Measurements from ENCODE around the gene LONRF2. TPM values are rescaled to one million over a fixed set of nuclear protein-coding genes. Genes with fewer than 3 reads are reported as not detected.

LONRF2 gene
- total and polyA plus RNA-seq, 3 experiments from 2014 or later = 0.13 to 0.20 TPM; not detected in 1

- peaks cover 6 to 13% (median 11%) of the 10 kb centered on the region in 3 donors for H3K4me1 Mint-ChIP-seq
- CTCF ChIA-PET = interaction anchor here (2.0 kb wide), 1 partner anchor 22 kb away, joined by 5 read pairs; no protein-coding TSS in a partner anchor
- H3K4me3 Mint-ChIP-seq = no peak overlapping the region
Measured at GRCh38 chr2:100240386-100240785, 81.9 kb downstream of the LONRF2 start.

GRCh38 chr2:100239486-100240210 lies 82.7 kb downstream of the LONRF2 start:
- Histone ChIP-seq H3K4me1 (ENCODE audit: insufficient read depth, low read length) (peaks cover 17% of the 10 kb centered on the region), H3K27ac (ENCODE audit: low read depth, low read length) (no peak overlapping the region), H3K4me3 (ENCODE audit: low read length) (no peak overlapping the region), H3K36me3 (ENCODE audit: insufficient read depth, low read length) (no peaks in the 10 kb centered on the region), H3K27me3 (ENCODE audit: insufficient read depth, low read length, poor library complexity, severe bottlenecking) (no peaks in the 10 kb centered on the region), H3K9me3 (ENCODE audit: low read length) (no peaks in the 10 kb centered on the region)
- POLR2A ChIA-PET = no interaction called here
- H3K36me3 Mint-ChIP-seq = no peaks in the 10 kb centered on the region
- peaks cover 0 to 2% of the 10 kb centered on the region in 2 donors for H3K27me3 Mint-ChIP-seq
- H3K9me3 Mint-ChIP-seq = no peaks in the 10 kb centered on the region
- no peak overlapping the region for H3K4me3 Mint-ChIP-seq
- no peak for DNase-seq
- H3K4me1 Mint-ChIP-seq = peaks cover 13 to 20% (median 18%) of the 10 kb centered on the region in 3 donors
- CTCF ChIA-PET = no interaction called here
- H3K27ac Mint-ChIP-seq = no peak overlapping the region

More at GRCh38 chr2:100240386-100240785, 81.9 kb downstream of the LONRF2 start:
- H3K4me3 ChIP-seq (ENCODE audit: low read length) = no peak overlapping the region
- Mint-ChIP-seq H3K27me3 (peaks cover 2 to 4% of the 10 kb centered on the region in 2 donors), H3K36me3 (no peaks in the 10 kb centered on the region), H3K27ac (peak overlapping the region in 1 of 8 donors; percentile 42), H3K9me3 (no peaks in the 10 kb centered on the region)
- DNase-seq = no peak
- H3K27me3 ChIP-seq (ENCODE audit: insufficient read depth, low read length, poor library complexity, severe bottlenecking) = no peaks in the 10 kb centered on the region
- no peaks in the 10 kb centered on the region for H3K9me3 ChIP-seq (ENCODE audit: low read length)
- H3K36me3 ChIP-seq (ENCODE audit: insufficient read depth, low read length) = no peaks in the 10 kb centered on the region
- POLR2A ChIA-PET = no interaction called here
- no peak overlapping the region for H3K27ac ChIP-seq (ENCODE audit: low read depth, low read length)
- H3K4me1 ChIP-seq (ENCODE audit: insufficient read depth, low read length) = peaks cover 10% of the 10 kb centered on the region

GRCh38 chr2:100238471-100238870 lies 83.8 kb downstream of the LONRF2 start:
- H3K9me3 Mint-ChIP-seq = no peaks in the 10 kb centered on the region

GRCh38 chr2:100237770-100238169 lies 84.5 kb downstream of the LONRF2 start:
- Histone ChIP-seq H3K9me3 (ENCODE audit: low read length) (no peaks in the 10 kb centered on the region), H3K27ac (ENCODE audit: low read depth, low read length) (no peak overlapping the region), H3K4me1 (ENCODE audit: insufficient read depth, low read length) (peaks cover 18% of the 10 kb centered on the region), H3K4me3 (ENCODE audit: low read length) (no peak overlapping the region), H3K36me3 (ENCODE audit: insufficient read depth, low read length) (no peaks in the 10 kb centered on the region), H3K27me3 (ENCODE audit: insufficient read depth, low read length, poor library complexity, severe bottlenecking) (no peaks in the 10 kb centered on the region)
- POLR2A ChIA-PET = no interaction called here
- CTCF ChIA-PET = interaction anchor here (0.7 kb wide), 1 partner anchor 16 kb away, joined by 3 read pairs; no protein-coding TSS in a partner anchor
- Mint-ChIP-seq H3K36me3 (no peaks in the 10 kb centered on the region), H3K27ac (peak overlapping the region in 4 of 8 donors; percentile 15 to 69 (median 50)), H3K27me3 (peaks cover 0 to 2% of the 10 kb centered on the region in 2 donors), H3K9me3 (no peaks in the 10 kb centered on the region), H3K4me1 (peaks cover 14 to 25% (median 22%) of the 10 kb centered on the region in 3 donors), H3K4me3 (no peak overlapping the region)
- DNase-seq = no peak

More at GRCh38 chr2:100238471-100238870, 83.8 kb downstream of the LONRF2 start:
- H3K27me3 ChIP-seq (ENCODE audit: insufficient read depth, low read length, poor library complexity, severe bottlenecking) = no peaks in the 10 kb centered on the region
- no peaks in the 10 kb centered on the region for H3K36me3 Mint-ChIP-seq
- peaks cover 0 to 2% of the 10 kb centered on the region in 2 donors for H3K27me3 Mint-ChIP-seq
- H3K36me3 ChIP-seq (ENCODE audit: insufficient read depth, low read length) = no peaks in the 10 kb centered on the region
- peak overlapping the region in 1 of 8 donors; percentile 80 for H3K27ac Mint-ChIP-seq
- H3K4me3 ChIP-seq (ENCODE audit: low read length) = no peak overlapping the region
- peaks cover 14 to 25% (median 22%) of the 10 kb centered on the region in 3 donors for H3K4me1 Mint-ChIP-seq
- no peaks in the 10 kb centered on the region for H3K9me3 ChIP-seq (ENCODE audit: low read length)
- DNase-seq = no peak
- ChIA-PET CTCF (no interaction called here), POLR2A (no interaction called here)
- H3K4me1 ChIP-seq (ENCODE audit: insufficient read depth, low read length) = peaks cover 18% of the 10 kb centered on the region
- H3K27ac ChIP-seq (ENCODE audit: low read depth, low read length) = no peak overlapping the region
- no peak overlapping the region for H3K4me3 Mint-ChIP-seq

GRCh38 chr2:100237163-100237562 lies 85.1 kb downstream of the LONRF2 start:
- Mint-ChIP-seq H3K36me3 (no peaks in the 10 kb centered on the region), H3K4me3 (no peak overlapping the region), H3K4me1 (peaks cover 14 to 25% (median 22%) of the 10 kb centered on the region in 3 donors), H3K27ac (no peak overlapping the region), H3K27me3 (no peaks in the 10 kb centered on the region), H3K9me3 (no peaks in the 10 kb centered on the region)
- POLR2A ChIA-PET = no interaction called here
- CTCF ChIA-PET = interaction anchor here (0.7 kb wide), 1 partner anchor 17 kb away, joined by 3 read pairs; no protein-coding TSS in a partner anchor
- Histone ChIP-seq H3K36me3 (ENCODE audit: insufficient read depth, low read length) (no peaks in the 10 kb centered on the region), H3K27ac (ENCODE audit: low read depth, low read length) (no peak overlapping the region), H3K27me3 (ENCODE audit: insufficient read depth, low read length, poor library complexity, severe bottlenecking) (no peaks in the 10 kb centered on the region), H3K4me3 (ENCODE audit: low read length) (no peak overlapping the region), H3K4me1 (ENCODE audit: insufficient read depth, low read length) (peaks cover 18% of the 10 kb centered on the region), H3K9me3 (ENCODE audit: low read length) (no peaks in the 10 kb centered on the region)
- no peak for DNase-seq

GRCh38 chr2:100236166-100236565 lies 86.1 kb downstream of the LONRF2 start:
- H3K27ac Mint-ChIP-seq = peak overlapping the region in 5 of 8 donors; percentile 80 to 97 (median 92)
- H3K4me3 Mint-ChIP-seq = no peak overlapping the region
- H3K27me3 Mint-ChIP-seq = no peaks in the 10 kb centered on the region
- CTCF ChIA-PET = no interaction called here
- Histone ChIP-seq H3K36me3 (ENCODE audit: insufficient read depth, low read length) (no peaks in the 10 kb centered on the region), H3K4me1 (ENCODE audit: insufficient read depth, low read length) (peaks cover 18% of the 10 kb centered on the region), H3K4me3 (ENCODE audit: low read length) (no peak overlapping the region), H3K27ac (ENCODE audit: low read depth, low read length) (no peak overlapping the region), H3K27me3 (ENCODE audit: insufficient read depth, low read length, poor library complexity, severe bottlenecking) (no peaks in the 10 kb centered on the region), H3K9me3 (ENCODE audit: low read length) (no peaks in the 10 kb centered on the region)
- H3K36me3 Mint-ChIP-seq = no peaks in the 10 kb centered on the region
- POLR2A ChIA-PET = no interaction called here
- peaks cover 14 to 25% (median 22%) of the 10 kb centered on the region in 3 donors for H3K4me1 Mint-ChIP-seq
- DNase-seq = no peak
- no peaks in the 10 kb centered on the region for H3K9me3 Mint-ChIP-seq

GRCh38 chr2:100235581-100235980 lies 86.7 kb downstream of the LONRF2 start:
- Mint-ChIP-seq H3K4me1 (peaks cover 14 to 25% (median 22%) of the 10 kb centered on the region in 3 donors), H3K4me3 (peak overlapping the region in 6 of 7 donors; percentile 29 to 59 (median 46)), H3K27me3 (no peaks in the 10 kb centered on the region), H3K9me3 (no peaks in the 10 kb centered on the region), H3K27ac (peak overlapping the region; percentile 74 to 97 (median 92)), H3K36me3 (no peaks in the 10 kb centered on the region)
- Histone ChIP-seq H3K9me3 (ENCODE audit: low read length) (no peaks in the 10 kb centered on the region), H3K27me3 (ENCODE audit: insufficient read depth, low read length, poor library complexity, severe bottlenecking) (no peaks in the 10 kb centered on the region), H3K27ac (ENCODE audit: low read depth, low read length) (no peak overlapping the region), H3K4me1 (ENCODE audit: insufficient read depth, low read length) (peaks cover 18% of the 10 kb centered on the region), H3K4me3 (ENCODE audit: low read length) (no peak overlapping the region), H3K36me3 (ENCODE audit: insufficient read depth, low read length) (no peaks in the 10 kb centered on the region)
- CTCF ChIA-PET = no interaction called here
- POLR2A ChIA-PET = no interaction called here
- DNase-seq = no peak

- ChIA-PET CTCF (no interaction called here), POLR2A (no interaction called here)
- Histone ChIP-seq H3K4me1 (ENCODE audit: insufficient read depth, low read length) (peaks cover 18% of the 10 kb centered on the region), H3K9me3 (ENCODE audit: low read length) (no peaks in the 10 kb centered on the region), H3K4me3 (ENCODE audit: low read length) (no peak overlapping the region), H3K36me3 (ENCODE audit: insufficient read depth, low read length) (no peaks in the 10 kb centered on the region), H3K27me3 (ENCODE audit: insufficient read depth, low read length, poor library complexity, severe bottlenecking) (no peaks in the 10 kb centered on the region), H3K27ac (ENCODE audit: low read depth, low read length) (no peak overlapping the region)
- no peaks in the 10 kb centered on the region for H3K27me3 Mint-ChIP-seq
- peaks cover 14 to 25% (median 22%) of the 10 kb centered on the region in 3 donors for H3K4me1 Mint-ChIP-seq
- H3K27ac Mint-ChIP-seq = peak overlapping the region; percentile 74 to 97 (median 92)
- peak in 4 of 5 donors; percentile 14 to 60 (median 24) for DNase-seq
- H3K9me3 Mint-ChIP-seq = no peaks in the 10 kb centered on the region
- H3K36me3 Mint-ChIP-seq = no peaks in the 10 kb centered on the region
- peak overlapping the region in 6 of 7 donors; percentile 29 to 59 (median 46) for H3K4me3 Mint-ChIP-seq
Measured at GRCh38 chr2:100235098-100235497, 87.2 kb downstream of the LONRF2 start.

Measured in CD8-positive, alpha-beta memory T cell (primary cell).